CD14-positive monocyte (primary cell): Measurements from ENCODE around the gene LHPP. TPM values are rescaled to one million over a fixed set of nuclear protein-coding genes. Genes with fewer than 3 reads are reported as not detected.

Experiments
- DNase-seq, 3 donors: peaks; one replicate each; pipeline ENCODE4 v3.0.0-alpha.2; 2011 to 2022
- H2AFZ ChIP-seq: 2 replicates; pipeline ENCODE4 v1.6.0; 2012; ENCODE audit warnings: mild to moderate bottlenecking, low read depth, low read length, inconsistent platforms; ENCODE audit not compliant: insufficient read depth, poor library complexity, severe bottlenecking
- H3K27ac ChIP-seq, 2 donors: 1 replicate in 1 of 2; 2 replicates in 1 of 2; pipeline ENCODE4 v1.5.1; 2012 to 2013; ENCODE audit warnings: low read length in 2 of 2, control low read depth in 1 of 2, inconsistent platforms in 1 of 2, low read depth in 1 of 2, mild to moderate bottlenecking in 1 of 2
- H3K27me3 ChIP-seq, 2 donors: one replicate each; pipeline versions ENCODE4 v1.6.0 to v1.6.1; 2011 to 2013; ENCODE audit warnings: low read length in 2 of 2; ENCODE audit not compliant: control insufficient read depth in 2 of 2, insufficient read depth in 2 of 2
- H3K36me3 ChIP-seq, 2 donors: replicated peaks in 1 of 2; 1 replicate in 1 of 2; 2 replicates in 1 of 2; pipeline versions ENCODE4 v1.5.1 to v1.6.1; 2012 to 2013; ENCODE audit warnings: low read length in 2 of 2, control low read depth in 1 of 2, inconsistent platforms in 1 of 2, mild to moderate bottlenecking in 1 of 2; ENCODE audit not compliant: insufficient read depth in 2 of 2, control insufficient read depth in 1 of 2
- H3K4me1 ChIP-seq, 2 donors: 1 replicate in 1 of 2; 2 replicates in 1 of 2; pipeline versions ENCODE4 v1.5.1 to v1.6.1; 2012 to 2013; ENCODE audit warnings: low read length in 2 of 2, control low read depth in 1 of 2, inconsistent platforms in 1 of 2, mild to moderate bottlenecking in 1 of 2, moderate library complexity in 1 of 2; ENCODE audit not compliant: insufficient read depth in 2 of 2, control insufficient read depth in 1 of 2
- H3K4me2 ChIP-seq: replicated peaks from 2 replicates; pipeline ENCODE3; 2012; ENCODE audit warnings: low read length, moderate library complexity, mild to moderate bottlenecking; ENCODE audit not compliant: poor library complexity, severe bottlenecking; ENCODE audit errors: extremely low read depth
- H3K4me3 ChIP-seq, 3 experiments: fragments of 200-600 bp in 1 of 3; sonication (generic) in 1 of 3; replicated peaks in 1 of 3; 1 replicate in 2 of 3; 2 replicates in 1 of 3; pipeline ENCODE4 v1.5.1; 2011 to 2013; ENCODE audit warnings: low read length in 3 of 3, mild to moderate bottlenecking in 3 of 3, control low read depth in 2 of 3, low read depth in 2 of 3, inconsistent platforms in 1 of 3, moderate library complexity in 1 of 3
- H3K79me2 ChIP-seq: 2 replicates; pipeline ENCODE4 v1.6.0; 2012; ENCODE audit warnings: mild to moderate bottlenecking, control low read depth, inconsistent platforms, low read length, moderate library complexity; ENCODE audit not compliant: insufficient read depth
- H3K9ac ChIP-seq: 2 replicates; pipeline ENCODE4 v1.6.0; 2017; ENCODE audit warnings: low read length, mild to moderate bottlenecking; ENCODE audit not compliant: insufficient read depth, poor library complexity, severe bottlenecking
- H3K9me3 ChIP-seq, 2 donors: replicated peaks in 1 of 2; 1 replicate in 1 of 2; 2 replicates in 1 of 2; pipeline versions ENCODE4 v1.5.1 to v1.6.1; 2012 to 2013; ENCODE audit warnings: low read length in 2 of 2, control low read depth in 1 of 2; ENCODE audit not compliant: control insufficient read depth in 1 of 2, insufficient read depth in 1 of 2
- H4K20me1 ChIP-seq: 2 replicates; pipeline ENCODE4 v1.6.0; 2012; ENCODE audit warnings: mild to moderate bottlenecking, low read length, control low read depth, moderate library complexity; ENCODE audit not compliant: insufficient read depth
- H3K27ac Mint-ChIP-seq, 7 donors: one replicate each; pipeline ENCODE4 v1.8.0; 2020; ENCODE audit warnings: mild to moderate bottlenecking in 7 of 7, mixed read lengths in 7 of 7, moderate library complexity in 6 of 7, inconsistent platforms in 2 of 7
- H3K27me3 Mint-ChIP-seq, 3 donors: one replicate each; pipeline ENCODE4 v1.8.0; 2021 to 2022; ENCODE audit warnings: low read depth in 3 of 3, mild to moderate bottlenecking in 3 of 3, mixed read lengths in 3 of 3, moderate library complexity in 3 of 3, inconsistent platforms in 1 of 3
- H3K36me3 Mint-ChIP-seq, 2 donors: one replicate each; pipeline ENCODE4 v1.8.0; 2020; ENCODE audit warnings: mixed read lengths in 2 of 2, inconsistent platforms in 1 of 2, mild to moderate bottlenecking in 1 of 2
- H3K4me1 Mint-ChIP-seq: one replicate; pipeline ENCODE4 v1.8.0; 2020; ENCODE audit warnings: mild to moderate bottlenecking, mixed read lengths
- H3K4me3 Mint-ChIP-seq, 2 donors: one replicate each; pipeline ENCODE4 v1.8.0; 2020; ENCODE audit warnings: mild to moderate bottlenecking in 2 of 2, mixed read lengths in 2 of 2, moderate library complexity in 1 of 2
- H3K9me3 Mint-ChIP-seq, 7 donors: one replicate each; pipeline ENCODE4 v1.8.0; 2020 to 2022; ENCODE audit warnings: mixed read lengths in 7 of 7, mild to moderate bottlenecking in 6 of 7, moderate library complexity in 6 of 7, inconsistent platforms in 2 of 7
- WGBS: methylation state at CpG from one replicate; pipeline ENCODE4 v1.1.5; 2013; ENCODE audit warnings: missing lambda C conversion rate; ENCODE audit not compliant: insufficient coverage; 5-methylcytosine and 5-hydroxymethylcytosine counted together
- intact Hi-C, 2 donors: fragments of 100-400 bp; cut with micrococcal nuclease; formaldehyde crosslinking; loops; one replicate each; pipeline versions ENCODE4 v1.15.0 to v1.15.1; 2023
- polyA plus RNA-seq, 3 donors: library from polyadenylated mRNA; depleted of rRNA in 1 of 3; unstranded in 2 of 3; stranded (reverse) in 1 of 3; fragments of 300-500 nt in 2 of 3; fragments of >200 nt in 1 of 3; fragmentation: Illumina TruSeq in 2 of 3; gene quantifications; 1 replicate in 2 of 3; 2 replicates in 1 of 3; pipeline ENCODE4 v1.2.3, GENCODE V29; 2012 to 2021
- TF ChIP-seq, protein P1 (sequence below): fragments of 200-600 bp; IDR thresholded peaks from one replicate; pipeline ENCODE4 v1.8.0; 2022; ENCODE audit warnings: antibody characterized with exemption, mild to moderate bottlenecking

The LHPP gene
- polyA plus RNA-seq, 3 donors: 15.2 to 20.6 (median 19.5) TPM

GRCh38 chr10:124614003-124614659 lies 152.5 kb downstream of the LHPP start:
- Mint-ChIP-seq H3K4me3 (no peak overlapping the region), H3K27ac (peak overlapping the region in 6 of 7 donors; percentile 19 to 75 (median 34)), H3K9me3 (no peaks in the 10 kb centered on the region), H3K27me3 (peaks cover 0 to 3% (median 0%) of the 10 kb centered on the region in 3 donors), H3K36me3 (peaks cover 33 to 47% of the 10 kb centered on the region in 2 donors), H3K4me1 (peaks cover 35% of the 10 kb centered on the region)
- Histone ChIP-seq H3K27ac (peak overlapping the region; percentile 1 to 3), H3K36me3 (peaks cover 18 to 30% of the 10 kb centered on the region in 2 donors), H3K79me2 (no peaks in the 10 kb centered on the region), H4K20me1 (peaks cover 47% of the 10 kb centered on the region), H3K4me3 (no peak overlapping the region), H3K27me3 (no peaks in the 10 kb centered on the region), H3K4me1 (peaks cover 25 to 26% of the 10 kb centered on the region in 2 donors), H3K4me2 (no peak overlapping the region), H3K9me3 (no peaks in the 10 kb centered on the region), H3K9ac (no peak overlapping the region), H2AFZ (no peak overlapping the region)
- TF ChIP-seq, protein P1, sequence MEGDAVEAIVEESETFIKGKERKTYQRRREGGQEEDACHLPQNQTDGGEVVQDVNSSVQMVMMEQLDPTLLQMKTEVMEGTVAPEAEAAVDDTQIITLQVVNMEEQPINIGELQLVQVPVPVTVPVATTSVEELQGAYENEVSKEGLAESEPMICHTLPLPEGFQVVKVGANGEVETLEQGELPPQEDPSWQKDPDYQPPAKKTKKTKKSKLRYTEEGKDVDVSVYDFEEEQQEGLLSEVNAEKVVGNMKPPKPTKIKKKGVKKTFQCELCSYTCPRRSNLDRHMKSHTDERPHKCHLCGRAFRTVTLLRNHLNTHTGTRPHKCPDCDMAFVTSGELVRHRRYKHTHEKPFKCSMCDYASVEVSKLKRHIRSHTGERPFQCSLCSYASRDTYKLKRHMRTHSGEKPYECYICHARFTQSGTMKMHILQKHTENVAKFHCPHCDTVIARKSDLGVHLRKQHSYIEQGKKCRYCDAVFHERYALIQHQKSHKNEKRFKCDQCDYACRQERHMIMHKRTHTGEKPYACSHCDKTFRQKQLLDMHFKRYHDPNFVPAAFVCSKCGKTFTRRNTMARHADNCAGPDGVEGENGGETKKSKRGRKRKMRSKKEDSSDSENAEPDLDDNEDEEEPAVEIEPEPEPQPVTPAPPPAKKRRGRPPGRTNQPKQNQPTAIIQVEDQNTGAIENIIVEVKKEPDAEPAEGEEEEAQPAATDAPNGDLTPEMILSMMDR: no peak
- WGBS: 89% methylated on average over 6 of the region's 11 CpGs
- intact Hi-C loops: loop anchor here in 1 of 2 donors (10.0 kb wide), 1 partner anchor 69 kb away; no protein-coding TSS in a partner anchor
- no peak for DNase-seq

GRCh38 chr10:124615259-124615658 lies 153.6 kb downstream of the LHPP start:
- TF ChIP-seq, protein P1: no peak
- Histone ChIP-seq H3K4me3 (no peak overlapping the region), H4K20me1 (peaks cover 58% of the 10 kb centered on the region), H3K4me2 (no peak overlapping the region), H3K9me3 (no peaks in the 10 kb centered on the region), H3K9ac (no peak overlapping the region), H3K79me2 (no peaks in the 10 kb centered on the region), H3K4me1 (peaks cover 36 to 37% of the 10 kb centered on the region in 2 donors), H3K27me3 (no peaks in the 10 kb centered on the region), H2AFZ (no peak overlapping the region), H3K36me3 (peaks cover 18 to 31% of the 10 kb centered on the region in 2 donors), H3K27ac (no peak overlapping the region)
- Mint-ChIP-seq H3K27me3 (peaks cover 0 to 3% (median 0%) of the 10 kb centered on the region in 3 donors), H3K36me3 (peaks cover 27 to 42% of the 10 kb centered on the region in 2 donors), H3K9me3 (no peaks in the 10 kb centered on the region), H3K27ac (peak overlapping the region in 1 of 7 donors; percentile 50), H3K4me1 (peaks cover 42% of the 10 kb centered on the region), H3K4me3 (no peak overlapping the region)
- WGBS: 96% methylated on average over 19 of the region's 34 CpGs
- DNase-seq: no peak
- intact Hi-C loops: loop anchor here in 1 of 2 donors (10.0 kb wide), 1 partner anchor 70 kb away; no protein-coding TSS in a partner anchor
